Measurements from ENCODE around the gene PAM16.
"Not testable (repeated sequence)": the region's sequence is repeated elsewhere in the genome, so short reads cannot be mapped to it uniquely, and the experiment has no call there.

Gene PAM16

GRCh38 chr16:4337540-4338088 lies 13.5 kb downstream of the PAM16 start:
- Mint-ChIP-seq H3K4me3 (no peak overlapping the region), H3K36me3 (ENCODE audit: low read depth) (peaks cover 10% of the 10 kb centered on the region), H3K9me3 (no peaks in the 10 kb centered on the region), H3K4me1 (peaks cover 6% of the 10 kb centered on the region), H3K27me3 (ENCODE audit: low read depth, poor library complexity) (no peaks in the 10 kb centered on the region), H3K27ac (no peak overlapping the region)
- no peak for DNase-seq
- no peak for TF ChIP-seq CTCF (IDR thresholded peaks at IDR 0.05)

- Mint-ChIP-seq H3K27me3 (ENCODE audit: low read depth, poor library complexity) (no peaks in the 10 kb centered on the region), H3K27ac (peak overlapping the region; percentile 69), H3K4me1 (peaks cover 6% of the 10 kb centered on the region), H3K4me3 (no peak overlapping the region), H3K9me3 (no peaks in the 10 kb centered on the region), H3K36me3 (ENCODE audit: low read depth) (peaks cover 10% of the 10 kb centered on the region)
- no peak for DNase-seq
- TF ChIP-seq CTCF (IDR thresholded peaks at IDR 0.05) = no peak
Measured at GRCh38 chr16:4336701-4337539, 14.2 kb downstream of the PAM16 start.

- peaks cover 10% of the 10 kb centered on the region for H3K36me3 Mint-ChIP-seq (ENCODE audit: low read depth)
- no peaks in the 10 kb centered on the region for H3K9me3 Mint-ChIP-seq
- H3K4me1 Mint-ChIP-seq = peaks cover 8% of the 10 kb centered on the region
- no peaks in the 10 kb centered on the region for H3K27me3 Mint-ChIP-seq (ENCODE audit: low read depth, poor library complexity)
- no peak for TF ChIP-seq CTCF (IDR thresholded peaks at IDR 0.05)
- DNase-seq = no peak
- no peak overlapping the region for H3K4me3 Mint-ChIP-seq
- H3K27ac Mint-ChIP-seq = no peak overlapping the region
Measured at GRCh38 chr16:4334724-4335495, 16.2 kb downstream of the PAM16 start.

- H3K36me3 Mint-ChIP-seq (ENCODE audit: low read depth) = peaks cover 15% of the 10 kb centered on the region
- not testable (repeated sequence) for H3K27me3 Mint-ChIP-seq (ENCODE audit: low read depth, poor library complexity); H3K9me3 Mint-ChIP-seq; H3K4me3 Mint-ChIP-seq; DNase-seq
- H3K4me1 Mint-ChIP-seq = peaks cover 14% of the 10 kb centered on the region
- H3K27ac Mint-ChIP-seq = peak overlapping the region; percentile 36
Measured at GRCh38 chr16:4333714-4334113, 17.4 kb downstream of the PAM16 start.

GRCh38 chr16:4333308-4333638 lies 17.8 kb downstream of the PAM16 start:
- H3K4me3 Mint-ChIP-seq = no peak overlapping the region
- peaks cover 15% of the 10 kb centered on the region for H3K36me3 Mint-ChIP-seq (ENCODE audit: low read depth)
- no peak for DNase-seq
- H3K4me1 Mint-ChIP-seq = peaks cover 18% of the 10 kb centered on the region
- no peak overlapping the region for H3K27ac Mint-ChIP-seq
- TF ChIP-seq CTCF (IDR thresholded peaks at IDR 0.05) = no peak
- no peaks in the 10 kb centered on the region for H3K27me3 Mint-ChIP-seq (ENCODE audit: low read depth, poor library complexity)
- H3K9me3 Mint-ChIP-seq = no peaks in the 10 kb centered on the region

- H3K4me3 Mint-ChIP-seq = no peak overlapping the region
- DNase-seq = no peak
- H3K27me3 Mint-ChIP-seq (ENCODE audit: low read depth, poor library complexity) = no peaks in the 10 kb centered on the region
- H3K4me1 Mint-ChIP-seq = peaks cover 21% of the 10 kb centered on the region
- H3K9me3 Mint-ChIP-seq = no peaks in the 10 kb centered on the region
- no peak for TF ChIP-seq CTCF (IDR thresholded peaks at IDR 0.05)
- H3K36me3 Mint-ChIP-seq (ENCODE audit: low read depth) = peaks cover 15% of the 10 kb centered on the region
- no peak overlapping the region for H3K27ac Mint-ChIP-seq
Measured at GRCh38 chr16:4332623-4333307, 18.4 kb downstream of the PAM16 start.

Data from nephron progenitor cell (in vitro differentiated cells).